ENCODE measurements around the gene SNORC. TPM values are rescaled to one million over a fixed set of nuclear protein-coding genes. Genes with fewer than 3 reads are reported as not detected.

The SNORC gene
- total and polyA plus RNA-seq, 2 of the 4 experiments (the other 2 are of a cell fraction), result under 0.01 to 0.67 TPM

DNA sequence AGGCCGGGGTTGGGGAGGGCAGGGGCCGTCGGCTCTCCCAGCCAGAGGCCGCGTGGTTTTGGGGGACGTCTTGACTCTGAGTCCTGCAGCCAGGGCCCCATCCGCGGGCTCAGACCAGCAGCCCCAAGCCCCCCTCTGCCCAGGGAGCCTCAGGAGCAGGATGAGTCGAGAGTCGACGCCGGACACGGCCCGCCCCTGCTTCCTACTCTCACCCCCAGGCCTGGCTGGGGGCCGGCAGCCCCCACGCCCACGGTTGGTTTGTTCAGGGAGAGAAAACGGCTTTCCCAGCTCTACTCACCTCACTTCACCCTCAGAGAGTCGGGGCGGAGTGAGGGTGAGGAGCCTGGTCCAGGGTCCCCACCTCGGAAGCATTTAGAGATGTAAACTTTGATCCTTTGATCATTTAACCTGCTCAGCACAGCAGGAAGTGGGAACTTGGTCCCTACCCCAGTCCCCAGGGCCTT is 6.9 kb downstream of the SNORC start:
- H3K9me1 ChIP-seq (ENCODE audit: insufficient read depth, low read length), result no peaks in the 10 kb centered on the region
- H4K91ac ChIP-seq (ENCODE audit: insufficient read depth, low read depth, low read length), result no peak overlapping the region
- WGBS, 2 experiments (ENCODE audit: extremely low coverage in 2 of 2, insufficient read length in 1 of 2), result 20% methylated on average over 2 of the region's 21 CpGs; no CpG with 5 or more reads in 1 of the 2 experiments
- H3K4me3 ChIP-seq (ENCODE audit: insufficient read depth, low read depth, low read length), result no peak overlapping the region
- H3K79me1 ChIP-seq (ENCODE audit: low read depth in 1 of 2, low read length in 2 of 2), result no peaks in the 10 kb centered on the region
- peaks cover 1% of the 10 kb centered on the region; the same call in 1 of the 2 replicates for H3K4me1 ChIP-seq (ENCODE audit: control insufficient read depth, insufficient read depth, low read length)
- H2AFZ ChIP-seq (replicated peaks; ENCODE audit: low read length, poor library complexity), result peak overlapping the region; percentile 78
- POLR2A ChIA-PET (ENCODE audit: unreplicated experiment), result no interaction called here
- no peak overlapping the region for H2BK5ac ChIP-seq (ENCODE audit: low read depth, low read length, poor library complexity, severe bottlenecking)
- no peak overlapping the region for H2AK9ac ChIP-seq (replicated peaks; ENCODE audit: low read depth, low read length, poor library complexity)
- peaks cover 18% of the 10 kb centered on the region for H3K27me3 ChIP-seq (ENCODE audit: control insufficient read depth, insufficient read depth, low read length)
- H3K23ac ChIP-seq (ENCODE audit: low read depth, low read length), result no peak overlapping the region
- no peak overlapping the region for H3K27ac ChIP-seq (ENCODE audit: insufficient read depth, low read length)
- dilution Hi-C loops (cut with HindIII; ENCODE audit: low sequenced_read_pairs, unreplicated experiment) (no loop called here), intact Hi-C loops (cut with micrococcal nuclease) (no loop called here), in situ Hi-C loops (cut with MboI; ENCODE audit: low sequenced_read_pairs) (no loop called here)
- no peak overlapping the region for H2BK15ac ChIP-seq (ENCODE audit: low read depth, low read length)
- no peak overlapping the region for H3K9ac ChIP-seq (ENCODE audit: low read depth, low read length)
- no peak overlapping the region for H2BK120ac ChIP-seq (ENCODE audit: low read depth, low read length)
- no peak overlapping the region for H2AK5ac ChIP-seq (ENCODE audit: low read depth, low read length)
- no peaks in the 10 kb centered on the region for H3K9me3 ChIP-seq (ENCODE audit: control insufficient read depth, insufficient read depth, low read length)
- no TSS peak for BruUV-seq (replicated peaks)
- H2BK20ac ChIP-seq (ENCODE audit: low read depth, low read length), result no peak overlapping the region
- H4K8ac ChIP-seq (ENCODE audit: low read depth in 2 of 2, low read length in 2 of 2), result no peak overlapping the region
- no peak overlapping the region for H3K4me2 ChIP-seq (ENCODE audit: low read depth, low read length)
- DNase-seq (no peak), ATAC-seq (ENCODE audit: low read depth) (no peak)
- H3K56ac ChIP-seq (ENCODE audit: extremely low read depth, insufficient read depth, low read length), result no peak overlapping the region
- no peaks in the 10 kb centered on the region; the same call in 1 of the 2 replicates for H4K20me1 ChIP-seq (ENCODE audit: insufficient read depth, low read length)
- no peaks in the 10 kb centered on the region for H3K36me3 ChIP-seq (ENCODE audit: control insufficient read depth, insufficient read depth, low read length)
- H3K14ac ChIP-seq (replicated peaks; ENCODE audit: low read depth, low read length), result no peak overlapping the region
- no peak overlapping the region for H3K4ac ChIP-seq (ENCODE audit: low read depth, low read length)
- H3K18ac ChIP-seq (ENCODE audit: low read depth, low read length), result no peak overlapping the region
- TF ChIP-seq, protein P1, sequence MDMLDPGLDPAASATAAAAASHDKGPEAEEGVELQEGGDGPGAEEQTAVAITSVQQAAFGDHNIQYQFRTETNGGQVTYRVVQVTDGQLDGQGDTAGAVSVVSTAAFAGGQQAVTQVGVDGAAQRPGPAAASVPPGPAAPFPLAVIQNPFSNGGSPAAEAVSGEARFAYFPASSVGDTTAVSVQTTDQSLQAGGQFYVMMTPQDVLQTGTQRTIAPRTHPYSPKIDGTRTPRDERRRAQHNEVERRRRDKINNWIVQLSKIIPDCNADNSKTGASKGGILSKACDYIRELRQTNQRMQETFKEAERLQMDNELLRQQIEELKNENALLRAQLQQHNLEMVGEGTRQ (IDR thresholded peaks at IDR 0.05; ENCODE audit: low read depth, low read length), result no peak
- TF ChIP-seq, protein P2, sequence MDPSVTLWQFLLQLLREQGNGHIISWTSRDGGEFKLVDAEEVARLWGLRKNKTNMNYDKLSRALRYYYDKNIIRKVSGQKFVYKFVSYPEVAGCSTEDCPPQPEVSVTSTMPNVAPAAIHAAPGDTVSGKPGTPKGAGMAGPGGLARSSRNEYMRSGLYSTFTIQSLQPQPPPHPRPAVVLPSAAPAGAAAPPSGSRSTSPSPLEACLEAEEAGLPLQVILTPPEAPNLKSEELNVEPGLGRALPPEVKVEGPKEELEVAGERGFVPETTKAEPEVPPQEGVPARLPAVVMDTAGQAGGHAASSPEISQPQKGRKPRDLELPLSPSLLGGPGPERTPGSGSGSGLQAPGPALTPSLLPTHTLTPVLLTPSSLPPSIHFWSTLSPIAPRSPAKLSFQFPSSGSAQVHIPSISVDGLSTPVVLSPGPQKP (IDR thresholded peaks at IDR 0.05; ENCODE audit: borderline replicate concordance, low read depth, low read length), result no peak
- no peak for TF ChIP-seq RFX5 (IDR thresholded peaks at IDR 0.05; ENCODE audit: low read depth, low read length)
- TF ChIP-seq POLR2A (IDR thresholded peaks at IDR 0.05; ENCODE audit: low read depth, low read length), result no peak
- TF ChIP-seq CEBPB (IDR thresholded peaks at IDR 0.05; ENCODE audit: low read depth, low read length), result no peak
- no peak for TF ChIP-seq MAFK (IDR thresholded peaks at IDR 0.05; ENCODE audit: low read depth, low read length)
- no peak for TF ChIP-seq NFE2L2 (IDR thresholded peaks at IDR 0.05; ENCODE audit: low read depth, low read length)
- TF ChIP-seq FOS (IDR thresholded peaks at IDR 0.05; ENCODE audit: low read depth, low read length), result no peak
- TF ChIP-seq, protein P3, sequence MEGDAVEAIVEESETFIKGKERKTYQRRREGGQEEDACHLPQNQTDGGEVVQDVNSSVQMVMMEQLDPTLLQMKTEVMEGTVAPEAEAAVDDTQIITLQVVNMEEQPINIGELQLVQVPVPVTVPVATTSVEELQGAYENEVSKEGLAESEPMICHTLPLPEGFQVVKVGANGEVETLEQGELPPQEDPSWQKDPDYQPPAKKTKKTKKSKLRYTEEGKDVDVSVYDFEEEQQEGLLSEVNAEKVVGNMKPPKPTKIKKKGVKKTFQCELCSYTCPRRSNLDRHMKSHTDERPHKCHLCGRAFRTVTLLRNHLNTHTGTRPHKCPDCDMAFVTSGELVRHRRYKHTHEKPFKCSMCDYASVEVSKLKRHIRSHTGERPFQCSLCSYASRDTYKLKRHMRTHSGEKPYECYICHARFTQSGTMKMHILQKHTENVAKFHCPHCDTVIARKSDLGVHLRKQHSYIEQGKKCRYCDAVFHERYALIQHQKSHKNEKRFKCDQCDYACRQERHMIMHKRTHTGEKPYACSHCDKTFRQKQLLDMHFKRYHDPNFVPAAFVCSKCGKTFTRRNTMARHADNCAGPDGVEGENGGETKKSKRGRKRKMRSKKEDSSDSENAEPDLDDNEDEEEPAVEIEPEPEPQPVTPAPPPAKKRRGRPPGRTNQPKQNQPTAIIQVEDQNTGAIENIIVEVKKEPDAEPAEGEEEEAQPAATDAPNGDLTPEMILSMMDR (conservative IDR thresholded peaks at IDR 0.05; ENCODE audit: low read depth, low read length), result no peak
- TF ChIP-seq SMC3 (IDR thresholded peaks at IDR 0.05; ENCODE audit: low read depth, low read length), result no peak
- TF ChIP-seq RAD21 (IDR thresholded peaks at IDR 0.05; ENCODE audit: low read length), result no peak
- TF ChIP-seq MAZ (IDR thresholded peaks at IDR 0.05; ENCODE audit: borderline replicate concordance, low read depth, low read length), result no peak
- CTCF ChIA-PET, result no interaction called here
- H4K5ac ChIP-seq (ENCODE audit: low read depth, low read length), result no peak overlapping the region
